GM12892 (cell line): ENCODE results near the gene ZGRF1.
"Not testable (repeated sequence)": the region's sequence is repeated elsewhere in the genome, so short reads cannot be mapped to it uniquely, and the experiment has no call there.

ENCODE experiments used
- DNase-seq: peaks from one replicate; pipeline ENCODE4 v3.0.0; 2011; ENCODE audit not compliant: insufficient read length
- FAIRE-seq: peaks from 2 replicates; lab custom pipeline; 2011; peaks lifted over from hg19 to GRCh38; lab: Jason Lieb, UNC
- POLR2A ChIP-seq: IDR thresholded peaks from 2 replicates; pipeline ENCODE4 v1.6.1; 2011; ENCODE audit warnings: low read depth, low read length, control low read depth
- POLR2AphosphoS5 ChIP-seq: IDR thresholded peaks from 2 replicates; pipeline ENCODE4 v1.6.1; 2011; ENCODE audit warnings: low read depth, low read length, control low read depth
- TAF1 ChIP-seq: IDR thresholded peaks from 2 replicates; pipeline ENCODE4 v1.6.1; 2011; ENCODE audit warnings: low read depth, mild to moderate bottlenecking, control low read depth, low read length, borderline replicate concordance

Gene ZGRF1

DNA sequence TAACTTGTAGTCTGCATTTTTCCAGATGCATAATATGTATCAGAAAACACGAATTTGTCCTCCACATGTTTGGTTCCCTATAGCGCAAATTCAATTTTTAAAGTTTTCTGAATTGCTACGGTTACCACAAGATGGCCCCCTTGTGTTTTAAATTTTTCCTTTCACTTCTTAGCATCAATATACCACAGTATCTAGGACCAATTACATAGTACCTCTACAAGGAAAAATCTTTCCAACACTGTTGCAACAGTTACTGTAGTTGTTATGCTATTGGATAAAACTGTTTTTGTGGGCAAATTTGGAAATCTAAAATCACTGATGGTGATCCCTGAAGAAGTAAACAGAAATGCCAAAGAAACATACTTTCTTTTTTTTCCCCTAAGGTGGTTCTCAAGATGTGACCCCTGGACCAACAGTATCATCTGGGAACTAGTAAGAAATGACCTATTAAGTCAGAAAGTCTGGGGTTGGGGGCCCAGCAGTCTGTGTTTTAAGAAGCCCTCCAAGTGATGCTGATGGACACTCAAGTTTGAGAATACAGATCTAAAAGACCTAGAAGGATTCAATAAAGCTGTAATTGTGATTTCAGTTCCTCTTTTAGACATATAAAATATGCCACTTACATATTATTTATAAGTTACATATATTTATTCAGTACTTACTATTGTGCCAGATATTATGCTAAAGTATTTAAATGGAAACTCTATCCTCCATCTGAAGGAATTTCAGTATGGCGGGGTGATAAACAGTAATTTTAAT, 3.1 kb downstream of the ZGRF1 start:
- DNase-seq (no peak), FAIRE-seq (peak; percentile 74)
- TF ChIP-seq TAF1 = no peak
- no peak for TF ChIP-seq POLR2A
- TF ChIP-seq POLR2AphosphoS5 = no peak

DNA sequence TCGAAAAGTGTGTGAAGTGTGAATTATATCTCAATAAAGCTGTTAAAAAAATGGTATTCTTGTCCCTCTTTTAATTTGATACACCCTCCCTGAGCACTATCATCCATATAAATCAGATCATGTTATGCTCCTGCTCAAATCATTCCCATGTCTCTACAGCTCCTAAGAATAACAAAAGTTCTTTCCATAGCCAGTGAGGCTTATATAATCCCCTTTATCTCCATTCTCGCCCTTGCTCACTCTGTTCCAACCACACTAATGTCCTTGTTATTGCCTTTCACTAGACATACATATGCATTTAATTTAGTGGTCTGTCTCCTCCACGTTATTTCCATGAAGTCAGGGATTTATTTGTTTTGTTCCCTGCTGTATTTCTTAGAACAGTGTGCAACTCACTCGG, 10.5 kb downstream of the ZGRF1 start:
- DNase-seq (no peak), FAIRE-seq (no peak)

DNA sequence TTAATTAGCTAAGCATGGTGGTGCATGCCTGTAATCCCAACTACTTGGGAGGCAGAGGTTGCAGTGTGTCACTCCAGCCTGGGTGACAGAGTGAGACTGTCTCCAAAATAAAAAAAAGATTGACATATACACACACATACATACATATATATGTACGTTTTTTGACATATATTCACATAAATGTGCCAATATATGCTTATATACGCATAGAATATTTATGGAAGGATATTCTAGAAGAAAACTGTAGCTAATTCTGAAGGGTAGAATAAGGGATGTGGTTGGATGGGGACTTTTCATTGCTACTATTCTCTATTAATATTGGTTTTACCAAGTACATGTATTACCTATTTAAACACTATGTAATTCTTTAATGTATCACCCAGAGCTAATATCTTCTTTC, 19.7 kb downstream of the ZGRF1 start:
- TF ChIP-seq POLR2AphosphoS5 (no peak), POLR2A (no peak), TAF1 (no peak)
- no peak for DNase-seq
- FAIRE-seq = no peak

More for the DNA sequence above, 10.5 kb downstream of the ZGRF1 start:
- TF ChIP-seq POLR2AphosphoS5 (no peak), POLR2A (no peak), TAF1 (no peak)

- FAIRE-seq, DNase-seq: not testable (repeated sequence)
Measured at GRCh38 chr4:112612814-112613213, 23.9 kb downstream of the ZGRF1 start.

DNA sequence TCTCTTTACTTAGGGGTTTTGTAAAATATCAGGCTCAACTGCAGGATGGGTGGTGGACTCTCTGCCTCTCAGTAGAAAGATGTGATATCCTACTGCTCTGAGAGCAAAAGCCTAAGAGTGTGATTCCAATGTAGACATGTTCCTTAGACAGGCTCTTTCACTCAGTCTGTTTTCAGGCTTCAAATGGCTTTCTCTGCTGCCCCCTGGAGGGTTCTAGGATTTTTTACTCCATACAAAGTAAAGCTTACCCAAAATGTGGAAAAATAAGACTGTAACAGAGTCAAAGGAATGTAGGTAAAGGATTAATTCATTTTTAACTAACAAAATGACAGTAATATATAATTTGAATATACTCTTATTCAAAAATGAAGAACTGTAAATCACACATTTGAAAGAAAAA, 32.1 kb downstream of the ZGRF1 start:
- DNase-seq (peak; percentile 1), FAIRE-seq (no peak)
- TF ChIP-seq POLR2A = no peak
- no peak for TF ChIP-seq TAF1
- no peak for TF ChIP-seq POLR2AphosphoS5

GRCh38 chr4:112594993-112595392, 41.7 kb downstream of the ZGRF1 start:
- no peak for TF ChIP-seq POLR2A
- no peak for TF ChIP-seq POLR2AphosphoS5
- no peak for TF ChIP-seq TAF1
- no peak for DNase-seq
- FAIRE-seq = peak; percentile 61

DNA sequence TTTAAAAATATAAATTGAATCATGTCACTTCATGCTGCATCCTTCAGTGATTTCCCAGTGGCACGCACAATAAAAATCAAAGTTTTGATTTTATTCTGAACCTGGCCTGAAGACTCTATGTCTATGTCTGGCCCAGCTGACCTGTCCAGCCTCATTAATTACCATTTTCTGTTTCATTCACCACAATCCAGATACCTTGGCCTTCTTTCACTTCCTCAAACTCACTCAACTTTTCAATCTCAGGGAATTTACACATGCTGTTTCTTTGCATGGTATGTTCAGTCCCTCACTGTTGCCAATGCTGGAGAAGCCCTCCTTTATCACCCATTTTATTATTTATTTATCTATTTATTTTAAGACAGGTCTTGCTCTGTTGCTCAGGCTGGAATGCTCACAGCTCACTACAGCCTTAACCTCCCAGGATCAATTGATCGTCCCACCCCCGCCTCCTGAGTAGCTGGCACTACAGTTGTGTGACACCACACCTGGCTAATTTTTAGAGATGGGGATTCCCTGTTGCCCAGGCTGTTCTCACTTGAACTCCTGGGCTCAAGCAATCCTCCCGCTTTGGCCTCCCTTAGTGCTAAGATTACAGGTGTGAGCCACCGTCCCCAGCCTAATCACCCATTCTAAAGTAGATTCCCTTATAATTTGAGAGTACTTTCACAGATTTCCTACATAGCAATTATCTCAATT, 43.1 kb downstream of the ZGRF1 start:
- FAIRE-seq (peak; percentile 51), DNase-seq (no peak)
- TF ChIP-seq TAF1 (no peak), POLR2AphosphoS5 (no peak), POLR2A (no peak)

DNA sequence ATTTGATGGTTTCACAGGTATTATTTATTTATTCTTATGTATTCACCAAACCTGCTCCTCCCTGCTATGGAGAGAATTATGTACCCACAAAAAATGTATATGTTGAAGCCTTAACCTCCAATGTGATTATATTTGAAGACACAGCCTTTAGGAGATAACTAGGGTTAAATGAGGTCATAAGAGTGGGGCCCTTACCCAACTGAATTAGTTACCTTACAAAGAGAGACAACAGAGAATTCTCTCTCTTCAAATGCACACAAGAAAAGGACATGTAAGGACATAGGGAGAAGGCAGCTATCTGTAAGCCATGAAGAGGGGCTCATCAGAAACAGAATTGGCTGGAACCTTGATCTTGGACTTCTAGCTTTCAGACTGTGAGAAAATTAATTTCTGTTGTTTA, 44.0 kb downstream of the ZGRF1 start:
- DNase-seq (no peak), FAIRE-seq (no peak)
- no peak for TF ChIP-seq POLR2A
- TF ChIP-seq TAF1 = no peak
- TF ChIP-seq POLR2AphosphoS5 = no peak

GRCh38 chr4:112591593-112591992, 45.1 kb downstream of the ZGRF1 start:
- TF ChIP-seq POLR2AphosphoS5 (no peak), TAF1 (no peak), POLR2A (no peak)
- no peak for DNase-seq
- no peak for FAIRE-seq

- TF ChIP-seq TAF1 (no peak), POLR2AphosphoS5 (no peak), POLR2A (no peak)
- FAIRE-seq (no peak), DNase-seq (no peak)
Measured at GRCh38 chr4:112589206-112589605, 47.5 kb downstream of the ZGRF1 start.

DNA sequence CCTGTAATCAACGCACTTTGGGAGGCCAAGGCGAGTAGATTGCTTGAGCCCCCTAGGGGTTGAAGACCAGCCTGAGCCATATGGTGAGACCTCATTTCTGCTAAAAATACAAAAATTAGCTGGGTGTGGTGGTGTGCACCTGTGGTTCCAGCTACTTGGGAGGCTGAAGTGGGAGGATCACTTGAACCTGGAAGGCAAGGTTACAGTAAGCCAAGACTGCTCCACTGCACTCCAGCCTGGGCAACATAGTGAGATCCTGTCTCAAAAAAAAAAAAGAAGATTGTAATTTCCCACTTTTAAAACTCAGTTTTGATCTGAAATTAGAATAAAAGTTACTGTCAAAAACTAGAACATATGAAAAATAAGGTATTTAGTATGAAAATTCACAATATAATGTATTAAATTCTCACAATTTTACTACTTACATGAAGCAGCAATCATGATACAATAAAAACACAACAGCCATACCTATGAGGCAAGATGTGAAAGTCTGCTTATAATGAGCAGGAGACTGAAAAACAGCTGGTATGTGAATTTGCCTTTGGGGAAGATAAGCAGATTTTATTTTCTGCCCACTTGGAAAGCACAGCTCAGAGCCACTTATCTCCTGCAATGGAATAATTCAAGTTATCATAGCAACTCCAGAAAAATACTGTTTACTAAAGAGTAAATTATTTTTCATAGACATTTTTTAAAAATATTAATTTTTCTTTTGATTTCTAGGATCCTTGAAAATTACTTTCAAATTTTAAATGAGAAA, 50.6 kb downstream of the ZGRF1 start:
- no peak for TF ChIP-seq POLR2A
- TF ChIP-seq TAF1 = no peak
- no peak for TF ChIP-seq POLR2AphosphoS5
- DNase-seq (no peak), FAIRE-seq (no peak)

DNA sequence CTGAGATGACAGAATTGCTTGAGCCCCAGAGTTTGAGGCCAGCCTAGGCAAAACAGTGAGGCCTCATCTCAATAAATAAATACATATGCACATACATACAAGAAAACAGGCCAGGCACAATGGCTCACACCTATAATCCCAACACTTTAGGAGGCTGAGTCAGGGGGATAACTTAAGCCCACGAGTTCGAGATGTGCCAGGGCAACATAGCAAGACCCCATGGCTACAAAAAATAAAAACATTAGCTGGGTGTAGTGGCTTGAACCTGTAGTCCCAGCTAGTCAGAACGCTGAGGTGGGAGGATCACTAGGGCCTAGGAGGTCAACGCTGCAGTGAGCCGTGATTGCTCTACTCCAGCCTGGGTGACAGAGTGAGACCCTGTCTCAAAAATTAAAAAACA, 69.2 kb downstream of the ZGRF1 start:
- DNase-seq = no peak
- TF ChIP-seq TAF1 (no peak), POLR2A (no peak), POLR2AphosphoS5 (no peak)
- FAIRE-seq = no peak
